NOMO-1 treated with DMSO at 0.1 percent for 48 hours (cell line): Measurements from ENCODE around the gene TMEM184C.

ENCODE experiments used
- DNase-seq: peaks from one replicate; lab custom pipeline; 2025; ENCODE audit not compliant: unreplicated experiment; lab: John Stamatoyannopoulos, UW

Gene TMEM184C

DNA sequence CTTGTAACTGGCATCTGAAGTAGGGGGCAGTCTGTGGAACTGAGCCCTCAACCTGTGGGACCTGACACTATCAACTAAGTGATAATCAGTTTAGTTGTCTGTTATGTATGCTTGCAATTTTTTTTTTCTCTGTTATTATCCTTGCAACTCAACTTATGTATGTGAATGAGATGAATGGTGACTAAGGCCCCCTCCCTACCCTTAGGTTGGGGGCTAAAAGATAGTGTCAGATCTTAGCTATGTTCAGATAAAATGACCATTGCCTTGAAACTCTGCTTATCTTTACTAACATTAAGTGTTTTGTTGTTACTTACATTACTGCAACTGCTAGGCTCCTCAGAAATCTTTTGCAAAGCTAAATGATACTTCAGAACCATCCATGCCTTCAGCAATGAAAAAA is 31.5 kb downstream of the TMEM184C start:
- no peak for DNase-seq

DNA sequence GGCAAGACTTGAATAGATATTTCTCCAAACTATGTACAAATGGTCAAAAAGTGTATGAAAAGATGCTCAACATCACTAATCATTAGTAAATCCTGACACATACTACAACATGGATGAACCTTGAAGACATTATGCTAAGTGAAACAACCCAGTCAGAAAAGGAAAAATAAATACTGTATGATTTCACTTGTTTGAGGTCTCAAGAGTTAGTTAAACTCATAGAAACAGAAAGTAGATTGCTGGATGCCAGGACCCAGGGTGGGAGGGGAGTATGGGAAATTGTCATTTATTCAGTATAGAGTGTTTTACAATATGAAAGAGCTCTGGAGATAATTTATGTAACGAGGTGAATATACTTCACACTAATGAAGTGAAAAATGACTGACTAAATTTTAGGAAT is 34.4 kb downstream of the TMEM184C start:
- no peak for DNase-seq

DNA sequence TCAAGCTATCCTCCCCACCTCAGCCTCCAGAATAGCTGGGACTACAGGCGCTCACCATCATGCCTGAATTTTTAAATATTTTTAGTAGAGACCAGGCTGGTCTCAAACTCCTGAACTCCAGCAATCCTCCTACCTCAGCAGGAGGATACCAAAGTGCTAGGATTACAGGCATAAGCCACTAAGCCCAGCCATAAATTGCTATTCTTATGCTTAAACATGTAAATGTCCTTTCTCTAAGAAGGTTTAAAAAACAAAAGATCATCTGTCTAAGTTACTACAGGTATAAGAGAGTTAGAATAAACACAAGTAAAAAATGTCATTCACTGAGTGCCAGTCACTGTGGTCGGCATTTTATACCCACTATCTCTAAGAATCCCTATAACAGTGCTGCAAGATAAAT is 38.4 kb downstream of the TMEM184C start:
- no peak for DNase-seq

- DNase-seq: no peak
Measured at GRCh38 chr4:147658501-147658900, 41.3 kb downstream of the TMEM184C start.

DNA sequence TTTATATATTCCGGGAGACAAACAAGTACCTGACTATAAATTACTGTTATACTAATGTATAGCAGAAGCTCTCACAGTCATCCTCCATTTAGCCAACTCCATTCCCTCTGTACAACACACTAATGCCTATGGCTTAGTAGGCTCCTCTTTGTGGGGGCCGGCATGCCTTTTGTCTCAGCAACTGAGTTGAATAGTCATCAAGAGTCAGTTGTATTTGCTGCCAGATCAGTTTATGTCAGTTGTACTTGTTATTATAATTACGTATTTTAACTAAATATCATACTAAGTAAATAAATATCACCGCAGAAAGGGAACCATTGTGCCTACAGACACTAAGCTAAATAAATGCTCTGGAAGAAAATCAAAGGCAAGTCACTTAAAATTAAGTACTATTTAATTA is 56.9 kb downstream of the TMEM184C start:
- DNase-seq: no peak

GRCh38 chr4:147674496-147674895 is 57.3 kb downstream of the TMEM184C start:
- no peak for DNase-seq

- DNase-seq: no peak
Measured at GRCh38 chr4:147678106-147678505, 60.9 kb downstream of the TMEM184C start.

- DNase-seq: no peak
Measured at GRCh38 chr4:147678796-147679549, 61.8 kb downstream of the TMEM184C start.

- no peak for DNase-seq
Measured at GRCh38 chr4:147682755-147683154, 65.6 kb downstream of the TMEM184C start.

DNA sequence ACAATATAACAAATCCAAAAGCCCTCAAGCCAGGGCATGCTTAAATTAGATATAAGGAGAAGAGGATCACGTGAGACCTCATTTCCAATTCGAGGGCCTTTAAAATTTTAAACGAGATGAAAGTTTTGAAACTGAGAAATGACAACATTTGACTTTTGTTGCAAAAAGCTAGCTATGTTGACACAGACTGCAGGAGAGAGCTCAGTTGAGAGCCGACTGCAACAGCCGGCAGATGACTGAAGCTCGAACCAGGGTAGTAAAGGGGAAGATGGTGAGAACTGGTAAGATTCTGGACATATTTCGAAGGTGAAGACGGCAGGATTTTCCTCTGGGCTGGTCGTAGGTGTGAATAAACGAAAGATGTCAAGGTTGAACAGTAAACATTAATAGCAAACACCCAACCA is 66.0 kb downstream of the TMEM184C start:
- DNase-seq: peak; percentile 21

GRCh38 chr4:147683717-147684700 is 66.8 kb downstream of the TMEM184C start, which contains the start of gene PRMT9:
PRMT9 (minus strand) TSS chr4:147684163; CDS start chr4:147683987, 176 bp downstream.
- DNase-seq: peak; percentile 74

GRCh38 chr4:147689067-147689466 is 71.9 kb downstream of the TMEM184C start:
- DNase-seq: no peak

DNA sequence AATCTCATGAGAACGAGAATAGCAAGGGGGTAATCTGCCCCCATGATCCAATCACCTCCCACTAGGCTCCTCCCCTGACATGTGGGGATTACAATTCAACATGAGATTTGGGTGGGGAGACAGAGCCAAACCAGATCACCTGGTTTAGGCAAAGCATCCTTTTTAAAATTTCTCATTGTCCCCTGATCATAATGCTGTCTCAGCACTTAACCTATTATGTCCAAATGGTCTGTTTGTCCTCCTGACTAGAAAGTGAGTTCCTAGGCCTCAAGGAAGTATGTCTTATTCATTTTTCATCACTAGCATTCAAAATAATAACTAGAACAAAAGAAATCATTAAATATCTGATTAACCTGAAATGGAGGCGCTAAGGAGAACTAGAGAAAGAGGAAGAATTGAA is 74.6 kb downstream of the TMEM184C start:
- DNase-seq: no peak

DNA sequence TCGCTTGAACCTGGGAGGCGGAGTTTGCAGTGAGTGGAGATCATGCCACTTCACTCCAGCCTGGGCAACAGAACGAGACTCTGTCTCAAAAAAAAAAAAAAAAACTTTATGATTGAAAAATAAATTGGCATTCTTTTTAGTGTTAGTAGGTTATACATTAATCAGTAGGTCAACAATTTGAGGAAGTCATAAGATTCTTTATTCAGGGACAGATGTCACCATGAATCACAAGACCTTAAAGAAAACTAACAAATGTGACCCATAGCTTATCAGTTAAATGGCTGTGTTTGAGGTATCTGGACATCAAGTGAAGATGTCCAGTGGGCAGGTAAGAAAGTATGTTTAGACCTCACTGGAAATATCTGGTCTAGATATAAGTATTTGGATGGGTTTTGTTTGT is 76.0 kb downstream of the TMEM184C start:
- DNase-seq: no peak

DNA sequence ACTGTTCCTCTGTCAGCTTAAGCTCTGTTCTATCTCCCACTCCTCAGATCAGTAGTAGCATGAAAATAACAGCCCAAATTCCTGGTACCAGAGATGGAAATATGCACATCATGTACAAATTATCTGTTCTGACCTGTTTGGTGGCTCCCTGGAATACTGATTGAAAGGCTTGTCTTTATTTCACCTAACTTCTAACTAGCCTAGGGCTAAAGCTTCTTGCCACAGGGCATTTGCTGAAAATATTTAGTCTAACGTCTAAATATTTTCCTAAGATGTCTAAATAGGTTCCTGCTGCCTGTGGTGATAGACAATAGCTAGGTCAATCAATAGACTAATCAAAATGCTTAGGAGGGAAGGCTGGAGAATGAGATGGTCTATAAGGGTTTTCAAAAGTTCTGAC is 79.7 kb downstream of the TMEM184C start:
- DNase-seq: no peak

DNA sequence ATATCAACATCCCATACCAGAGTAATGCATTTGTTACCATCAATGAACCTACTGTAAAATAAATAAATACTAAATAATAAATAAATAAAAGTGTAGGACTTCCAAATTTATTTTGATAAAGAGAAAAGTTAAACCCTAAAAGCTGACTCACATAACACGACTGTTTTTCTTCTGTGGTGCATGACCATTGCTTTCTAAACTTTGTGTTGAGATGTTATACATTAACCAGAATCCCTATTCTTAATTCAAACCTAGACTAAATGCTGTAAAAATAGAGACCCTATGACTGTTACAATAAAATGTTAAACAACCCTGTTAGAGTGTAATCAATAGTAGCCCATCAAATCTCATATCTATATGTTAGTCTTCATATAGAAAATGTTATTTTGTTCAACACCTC is 87.6 kb downstream of the TMEM184C start:
- no peak for DNase-seq

DNA sequence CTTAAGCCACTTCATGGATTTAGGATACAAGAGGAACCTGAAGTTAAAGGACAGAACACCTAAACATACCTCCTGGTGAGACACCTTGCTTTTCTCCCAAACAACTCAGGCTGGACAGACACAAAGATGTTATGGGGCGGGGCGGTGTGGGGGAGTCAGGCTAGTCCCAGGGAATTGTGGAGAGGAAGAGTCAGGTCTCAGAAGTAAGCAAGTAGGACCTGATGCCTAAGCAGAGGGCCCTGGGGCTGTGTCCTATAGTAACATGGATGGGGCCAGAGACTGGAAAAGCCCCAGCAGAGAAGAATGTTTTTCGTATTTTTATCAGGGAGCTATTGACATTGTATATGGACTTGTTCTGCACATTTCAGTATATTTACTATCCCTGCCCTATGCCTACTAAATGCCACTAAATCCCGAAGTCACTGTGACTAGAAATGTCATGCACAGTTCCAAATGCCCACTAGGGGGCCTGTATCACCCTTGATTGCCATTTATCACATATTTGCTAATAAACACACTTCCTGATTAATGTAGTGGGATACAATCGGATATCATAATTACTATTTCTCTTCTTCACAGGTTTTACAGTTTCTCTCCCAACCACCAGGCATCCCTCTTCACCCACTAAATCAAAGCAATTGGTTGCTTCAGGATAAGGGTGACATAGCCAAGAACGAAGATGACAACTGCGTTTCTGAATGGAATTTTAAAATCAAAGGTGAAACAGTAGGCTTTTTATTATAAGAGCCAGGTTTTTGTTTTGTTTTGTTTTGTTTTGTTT is 90.9 kb downstream of the TMEM184C start:
- DNase-seq: peak; percentile 22

DNA sequence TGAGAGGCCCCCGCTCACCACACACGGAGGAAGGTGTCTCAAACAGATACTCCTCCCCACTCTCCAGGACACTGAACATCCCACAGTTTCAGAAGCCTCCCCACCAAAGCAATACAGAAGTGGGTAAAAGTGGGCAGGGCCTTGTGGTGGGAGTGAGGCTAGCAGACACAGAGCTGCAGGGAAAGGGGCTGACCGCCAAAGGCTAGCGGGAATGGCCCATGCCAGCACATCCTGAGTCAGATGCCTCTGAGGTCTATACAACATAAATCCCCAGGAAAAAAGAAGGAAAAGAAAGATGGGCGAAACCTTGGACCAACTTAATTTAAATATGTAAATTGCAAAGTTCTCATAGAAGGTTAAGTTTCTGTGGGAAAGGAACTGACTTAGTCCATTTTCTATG is 92.8 kb downstream of the TMEM184C start:
- DNase-seq: no peak

DNA sequence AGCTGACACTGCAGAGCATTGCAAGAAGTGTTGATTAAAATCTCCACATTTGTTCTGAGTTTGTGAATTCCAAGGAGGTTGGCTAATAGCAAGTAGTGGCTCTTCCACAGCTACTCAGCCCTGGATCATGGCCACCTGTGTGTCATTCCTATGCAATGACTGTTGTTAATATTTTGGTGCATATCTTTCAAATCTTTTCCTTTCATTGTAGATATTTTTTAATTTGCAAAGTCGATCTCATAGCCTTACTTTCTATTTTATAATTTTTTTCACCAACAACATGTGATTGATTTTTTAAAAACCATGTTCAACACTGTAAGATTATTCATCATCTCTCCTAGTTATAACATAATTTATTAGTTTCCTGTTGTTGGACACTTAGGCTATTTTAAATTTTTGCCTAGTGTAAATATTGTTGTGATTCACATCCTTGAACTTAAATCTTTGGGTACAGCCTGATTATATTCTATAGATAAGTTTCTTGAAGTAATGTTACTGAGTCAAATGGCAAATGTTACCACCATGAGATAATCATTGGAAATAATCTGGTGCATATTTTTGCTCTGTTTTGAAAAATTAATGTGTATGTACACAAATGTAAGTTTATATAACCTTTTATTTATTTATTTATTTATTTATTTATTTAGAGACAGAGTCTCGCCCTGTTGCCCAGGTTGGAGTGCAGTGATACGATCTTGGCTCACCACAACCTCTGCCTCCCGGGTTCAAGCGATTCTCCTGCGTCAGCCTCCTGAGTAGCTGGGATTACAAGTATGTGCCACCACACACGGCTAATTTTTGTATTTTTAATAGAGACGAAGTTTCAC is 97.6 kb downstream of the TMEM184C start:
- no peak for DNase-seq

DNA sequence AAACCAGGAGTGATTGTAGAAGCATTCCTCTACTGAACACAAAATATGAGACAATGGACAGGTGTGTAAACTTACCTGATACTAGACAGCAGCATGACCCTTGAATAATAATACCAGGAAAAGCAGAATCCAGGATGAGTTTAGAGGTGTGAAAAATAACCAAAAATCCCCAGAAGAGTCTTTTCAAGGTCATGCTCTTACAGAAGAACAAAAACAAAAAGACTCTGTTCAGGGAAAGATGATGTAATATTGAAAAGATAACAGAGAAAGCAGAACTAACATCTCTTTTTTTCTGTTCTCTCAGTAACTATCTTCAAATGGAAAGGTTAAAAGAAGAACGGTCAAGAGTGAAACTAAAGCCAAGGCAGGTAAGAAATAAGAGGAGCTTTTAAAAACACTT is 100.7 kb downstream of the TMEM184C start:
- DNase-seq: peak; percentile 55
